HT-29 (cell line): ENCODE results near the gene SF3A1. TPM values are rescaled to one million over a fixed set of nuclear protein-coding genes. Genes with fewer than 3 reads are reported as not detected.

Experiments
- DNase-seq: peaks from one replicate; pipeline ENCODE4 v3.0.0-alpha.2; 2015; ENCODE audit warnings: low spot score
- total RNA-seq: library from RNA; depleted of rRNA; stranded (reverse); fragments of >200 nt; shearing (Covaris generic); gene quantifications from 2 replicates; pipeline ENCODE4 v1.2.3, GENCODE V29; 2014

Gene SF3A1
- total RNA-seq, 1 experiment from 2014 or later, result 42.3 TPM

GRCh38 chr22:30386608-30386959 is 29.9 kb upstream of the SF3A1 start:
- DNase-seq, result no peak

- no peak for DNase-seq
Measured at GRCh38 chr22:30385942-30386341, 29.2 kb upstream of the SF3A1 start.

- DNase-seq, result no peak
Measured at GRCh38 chr22:30383061-30383460, 26.4 kb upstream of the SF3A1 start.

DNA sequence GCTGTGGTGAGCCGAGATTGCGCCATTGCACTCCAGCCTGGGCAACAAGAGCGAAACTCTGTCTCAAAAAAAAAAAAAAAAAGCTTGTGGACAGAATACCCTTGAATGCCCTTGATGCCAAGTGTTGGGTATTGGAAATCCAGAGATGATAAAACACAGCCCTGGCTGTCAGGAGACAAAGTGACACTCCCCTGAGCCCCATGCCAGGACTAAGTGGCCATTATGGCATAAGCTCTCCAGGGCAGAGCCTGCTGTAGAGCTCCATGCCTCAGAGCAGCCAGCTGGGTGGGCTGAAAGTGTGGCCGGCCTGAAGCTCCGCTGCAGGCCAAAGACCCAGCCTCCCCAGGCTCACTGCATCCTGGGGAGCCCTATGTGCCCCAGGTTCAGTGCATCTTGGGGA is 25.6 kb upstream of the SF3A1 start:
- DNase-seq, result no peak

- DNase-seq, result no peak
Measured at GRCh38 chr22:30381264-30381663, 24.6 kb upstream of the SF3A1 start.

DNA sequence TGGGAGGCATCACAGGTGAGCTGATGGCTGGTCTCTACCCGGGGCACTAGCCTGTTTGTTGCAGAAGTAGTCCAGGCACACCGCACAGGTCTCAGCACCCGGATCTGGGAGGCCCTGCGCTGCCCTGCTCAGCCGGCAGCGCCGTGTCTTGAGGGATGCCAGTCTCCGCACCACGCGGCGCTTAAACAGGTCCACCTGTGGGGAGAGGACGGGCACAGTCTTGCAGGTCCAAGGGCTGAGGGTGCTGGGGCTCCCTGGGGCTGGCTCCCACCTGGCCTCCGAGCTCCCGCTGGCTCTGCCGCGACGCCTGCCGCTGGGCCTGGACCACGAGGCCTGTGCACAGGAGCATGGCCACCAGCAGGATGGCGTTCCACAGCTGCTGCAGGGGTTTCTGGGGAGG is 23.3 kb upstream of the SF3A1 start:
- DNase-seq, result no peak

DNA sequence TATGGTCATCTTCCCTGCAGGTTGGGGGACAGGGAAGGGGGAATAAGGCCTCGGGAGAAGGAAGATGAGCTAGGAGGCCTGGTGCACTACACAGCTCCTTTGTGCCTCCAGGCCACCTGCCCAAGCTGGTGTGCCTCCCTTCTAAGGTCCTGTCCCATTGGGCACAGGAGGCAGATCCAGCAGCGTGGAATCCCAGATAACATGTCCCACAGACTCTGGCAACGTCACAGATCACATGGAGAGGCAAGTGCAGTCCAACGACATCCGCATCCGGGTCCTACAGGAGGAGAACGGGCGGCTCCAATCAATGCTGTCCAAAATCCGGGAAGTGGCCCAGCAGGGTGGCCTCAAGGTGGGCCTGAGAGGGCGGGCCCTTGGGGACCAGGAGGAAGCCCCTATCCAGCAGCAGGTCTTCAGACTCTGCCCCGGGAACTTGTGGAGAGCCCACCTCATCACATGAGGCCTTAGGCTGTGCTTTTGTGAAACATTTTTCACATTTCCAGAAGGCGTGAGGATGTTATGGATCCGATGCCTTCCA is 18.7 kb upstream of the SF3A1 start:
- DNase-seq, result no peak

DNA sequence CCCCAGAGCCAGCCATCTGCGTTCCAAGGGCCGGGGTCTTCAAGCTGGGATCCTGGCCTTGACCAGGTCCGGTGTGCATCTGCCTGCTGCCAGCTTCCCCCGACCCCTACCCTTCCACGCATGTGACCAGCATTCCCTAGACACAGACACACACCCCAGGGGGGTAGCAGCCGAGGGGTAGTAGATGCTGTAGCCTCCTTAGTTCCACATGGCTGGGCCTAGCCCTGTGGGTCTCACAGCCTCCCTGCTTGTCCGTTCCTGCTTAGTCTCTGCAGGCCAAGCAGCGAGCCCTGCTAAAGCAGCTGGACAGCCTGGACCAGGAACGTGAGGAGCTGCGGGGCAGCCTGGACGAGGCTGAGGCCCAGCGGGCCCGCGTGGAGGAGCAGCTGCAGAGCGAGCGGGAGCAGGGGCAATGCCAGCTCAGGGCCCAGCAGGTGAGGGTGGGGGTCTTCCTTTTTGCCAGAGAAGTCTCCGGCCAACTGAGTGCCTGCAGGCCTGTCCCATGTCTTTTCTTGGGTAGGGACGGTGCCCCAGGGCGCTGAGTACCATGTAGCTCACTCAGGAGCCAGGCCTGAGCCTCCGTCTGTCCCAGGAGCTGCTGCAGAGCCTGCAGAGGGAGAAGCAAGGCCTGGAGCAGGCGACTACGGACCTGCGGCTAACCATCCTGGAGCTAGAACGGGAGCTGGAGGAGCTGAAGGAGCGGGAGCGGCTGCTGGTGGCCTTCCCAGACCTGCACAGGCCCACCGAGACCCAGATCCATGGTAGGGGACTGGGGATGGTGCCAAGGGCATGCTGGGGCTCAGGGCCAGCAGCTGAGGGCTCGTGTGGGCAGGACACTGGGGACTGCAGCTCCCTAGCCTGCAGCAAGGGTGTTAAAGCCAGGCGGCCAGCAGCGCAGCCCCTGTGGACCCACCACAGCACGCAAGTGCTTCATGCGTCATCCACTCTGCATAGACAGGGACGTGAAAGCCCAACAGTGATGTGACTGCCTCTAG is 16.9 kb upstream of the SF3A1 start:
- DNase-seq, result no peak

DNA sequence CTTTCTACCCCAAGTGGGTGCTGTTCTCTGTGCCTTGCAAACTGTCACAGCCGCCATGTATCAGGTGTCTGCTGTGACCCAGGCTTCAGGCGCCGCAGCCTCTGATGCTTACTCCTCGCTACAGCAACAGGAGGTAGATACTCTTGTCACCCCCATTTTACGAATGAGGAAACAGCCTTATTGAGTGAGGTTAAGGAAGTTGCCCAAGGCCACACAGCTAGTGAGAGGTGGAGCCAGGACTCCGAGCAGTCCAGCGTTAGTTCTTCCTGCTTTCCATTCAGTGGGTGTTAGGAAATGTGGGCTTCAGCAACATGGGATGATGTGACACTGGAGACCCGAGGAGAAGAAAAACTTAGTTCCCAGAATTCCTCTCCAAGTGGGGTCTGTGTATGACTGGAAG is 16.2 kb upstream of the SF3A1 start:
- DNase-seq, result no peak

DNA sequence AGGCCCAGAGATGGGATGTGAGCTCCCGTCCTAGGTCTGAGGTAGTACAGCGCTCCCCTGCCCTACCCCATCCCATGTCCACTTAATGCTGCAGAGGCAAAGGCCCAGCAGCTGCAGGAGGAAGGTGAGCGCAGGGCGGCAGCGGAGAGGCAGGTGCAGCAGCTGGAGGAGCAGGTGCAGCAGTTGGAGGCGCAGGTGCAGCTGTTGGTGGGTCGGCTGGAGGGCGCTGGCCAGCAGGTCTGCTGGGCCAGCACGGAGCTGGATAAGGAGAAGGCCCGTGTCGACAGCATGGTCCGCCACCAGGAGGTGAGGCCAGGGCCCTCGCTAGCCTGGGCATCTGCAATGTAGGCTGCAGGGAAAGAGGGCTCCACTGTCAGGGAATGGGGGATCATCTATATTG is 15.3 kb upstream of the SF3A1 start:
- no peak for DNase-seq

DNA sequence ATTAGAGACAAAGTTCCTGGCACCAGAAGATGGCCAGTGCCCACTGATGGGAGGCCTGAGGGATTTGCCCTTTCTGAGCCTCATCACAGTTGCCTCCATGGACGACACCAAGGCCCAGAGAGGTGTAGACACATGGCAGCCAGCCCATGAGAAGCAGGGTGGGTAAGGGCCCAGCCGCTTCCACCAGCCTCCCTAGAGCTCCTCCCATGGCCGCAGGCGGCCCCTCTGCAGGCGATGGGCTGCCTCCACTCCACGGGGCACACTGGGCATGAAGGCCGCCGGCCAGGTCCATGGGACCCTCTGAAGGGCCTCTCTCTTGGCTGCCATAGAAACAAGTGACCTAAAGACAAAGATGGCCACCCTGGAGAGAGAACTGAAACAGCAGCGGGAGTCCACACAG is 14.6 kb upstream of the SF3A1 start:
- no peak for DNase-seq

- no peak for DNase-seq
Measured at GRCh38 chr22:30370641-30371230, 14.0 kb upstream of the SF3A1 start.

GRCh38 chr22:30368420-30368819 is 11.7 kb upstream of the SF3A1 start:
- no peak for DNase-seq

DNA sequence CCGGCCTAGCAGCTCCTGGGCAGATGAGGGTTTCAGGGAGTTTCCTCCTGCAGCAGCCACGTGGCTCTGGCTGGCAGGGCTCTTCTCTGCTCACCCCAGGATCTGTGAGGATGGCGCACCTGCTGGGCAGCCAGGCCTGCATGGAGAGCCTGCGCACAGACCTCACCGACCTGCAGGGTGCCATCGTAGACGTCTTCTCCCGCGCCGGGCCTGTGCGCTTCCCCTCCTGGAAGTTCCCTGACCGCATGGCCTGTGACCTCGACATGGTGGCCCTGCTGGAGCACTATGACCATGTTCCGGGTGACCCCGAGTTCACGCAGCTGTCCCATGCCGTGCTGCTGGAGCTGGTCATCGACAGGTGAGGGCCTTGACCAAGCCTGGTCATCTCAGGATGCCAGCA is 9.2 kb upstream of the SF3A1 start:
- DNase-seq, result no peak

GRCh38 chr22:30362651-30363281 is 6.1 kb upstream of the SF3A1 start:
- DNase-seq, result peak; percentile 26

GRCh38 chr22:30361916-30362650 is 5.4 kb upstream of the SF3A1 start:
- no peak for DNase-seq

GRCh38 chr22:30358541-30358940 is 1.8 kb upstream of the SF3A1 start:
- no peak for DNase-seq

DNA sequence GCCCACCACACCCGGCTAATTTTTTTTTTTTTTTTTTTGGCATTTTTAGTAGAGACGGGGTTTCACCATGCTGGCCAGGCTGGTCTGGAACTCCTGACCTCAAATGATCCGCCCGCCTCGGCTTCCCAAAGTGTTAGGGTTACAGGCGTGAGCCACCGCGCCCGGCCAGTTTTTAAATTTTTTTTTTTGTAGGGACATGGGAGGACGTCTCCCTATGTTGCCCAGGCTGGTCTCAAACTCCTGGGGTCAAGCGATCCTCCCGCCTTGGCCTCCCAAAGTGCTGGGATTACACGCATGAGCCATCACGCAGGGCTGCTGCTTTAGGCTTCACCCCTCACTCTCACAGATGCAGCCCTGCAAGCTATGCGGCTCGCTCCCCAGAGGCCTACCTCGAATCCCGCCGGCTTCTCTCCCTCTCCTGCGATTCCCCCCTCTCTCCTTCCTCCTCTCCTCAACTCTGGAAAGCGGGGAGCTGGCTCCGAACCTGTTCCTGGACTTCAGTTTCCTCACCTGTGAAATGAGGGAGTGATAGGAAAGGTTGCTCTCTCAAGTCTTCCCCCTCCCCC is 1.0 kb upstream of the SF3A1 start:
- DNase-seq, result no peak

GRCh38 chr22:30357236-30357570 is 509 bp upstream of the SF3A1 start:
- DNase-seq, result no peak

DNA sequence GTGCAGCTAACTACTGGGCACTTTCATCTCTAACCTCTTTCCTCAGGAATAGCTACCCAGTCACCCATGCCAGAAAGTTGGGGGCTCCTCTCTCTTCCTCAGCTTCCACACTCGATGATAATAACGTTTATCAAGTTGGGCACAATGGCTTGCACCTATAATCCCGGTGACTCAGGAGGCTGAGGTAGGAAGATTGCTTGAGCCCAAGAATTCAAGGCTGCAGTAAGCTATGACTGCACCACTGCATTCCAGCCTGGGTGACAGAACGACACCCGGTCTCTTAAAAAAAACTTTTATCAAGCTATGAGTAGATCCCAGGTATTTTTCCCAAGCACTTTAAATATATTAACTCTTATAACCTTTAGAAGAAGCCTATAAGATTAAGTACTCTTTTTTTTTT is 2.0 kb downstream of the SF3A1 start:
- DNase-seq, result no peak

DNA sequence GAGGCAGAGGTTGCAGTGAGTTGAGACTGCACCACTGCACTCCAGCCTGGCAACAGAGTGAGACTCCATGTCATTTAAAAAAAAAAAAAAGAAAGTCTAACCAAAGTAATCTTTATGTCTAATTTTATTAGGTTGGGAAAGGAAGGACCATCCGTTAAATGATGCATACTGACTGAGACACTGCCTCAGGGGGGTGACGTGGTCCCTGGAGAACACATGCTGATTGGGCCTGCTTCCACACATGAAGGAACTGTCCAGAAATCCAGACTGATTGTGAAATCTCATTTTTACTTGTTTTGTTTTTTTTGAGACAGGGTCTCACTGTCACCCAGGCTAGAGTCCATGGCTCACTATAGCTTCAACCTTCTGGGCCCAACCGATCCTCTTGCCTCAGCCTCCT is 5.5 kb downstream of the SF3A1 start:
- no peak for DNase-seq

GRCh38 chr22:30348809-30349208 is 7.9 kb downstream of the SF3A1 start:
- DNase-seq, result no peak
